GM23338 (cell line): ENCODE results near the gene XIST. TPM values are rescaled to one million over a fixed set of nuclear protein-coding genes. Genes with fewer than 3 reads are reported as not detected.
"Not testable (repeated sequence)": the region's sequence is repeated elsewhere in the genome, so short reads cannot be mapped to it uniquely, and the experiment has no call there.

ENCODE experiments used
- ATAC-seq: fragments of 200-7000 bp; cut with Tn5 transposase; 3 replicates; pipeline ENCODE4 v1.9.1; 2020
- DNase-seq: peaks from one replicate; pipeline ENCODE4 v3.0.0-alpha.2; 2015; ENCODE audit warnings: low spot score
- H2AFZ ChIP-seq: fragments of 200-600 bp; sonication (generic); 2 replicates; pipeline ENCODE4 v1.8.0; 2016; ENCODE audit warnings: antibody characterized with exemption, mild to moderate bottlenecking, moderate library complexity
- H3F3A ChIP-seq: fragments of 200-600 bp; sonication (generic); replicated peaks from 2 replicates; pipeline ENCODE4 v1.8.0; 2017; ENCODE audit warnings: antibody characterized with exemption, mixed run types, low read depth
- H3K27ac ChIP-seq: fragments of 200-600 bp; sonication (generic); 2 replicates; pipeline ENCODE4 v1.6.1; 2016; ENCODE audit warnings: low read depth
- H3K27me3 ChIP-seq: fragments of 200-600 bp; sonication (generic); 2 replicates; pipeline ENCODE4 v1.8.0; 2016; ENCODE audit warnings: mild to moderate bottlenecking, mixed run types, moderate library complexity; ENCODE audit not compliant: insufficient read depth
- H3K36me3 ChIP-seq: fragments of 200-600 bp; sonication (generic); 2 replicates; pipeline ENCODE4 v1.8.0; 2016; ENCODE audit warnings: mild to moderate bottlenecking; ENCODE audit not compliant: insufficient read depth
- H3K4me1 ChIP-seq: fragments of 200-600 bp; sonication (generic); 2 replicates; pipeline ENCODE4 v1.8.0; 2016; ENCODE audit warnings: mild to moderate bottlenecking, moderate library complexity; ENCODE audit not compliant: insufficient read depth
- H3K4me2 ChIP-seq: fragments of 200-600 bp; sonication (generic); 2 replicates; pipeline ENCODE4 v1.7.1; 2017; ENCODE audit warnings: mixed run types
- H3K4me3 ChIP-seq: fragments of 200-600 bp; sonication (generic); 2 replicates; pipeline ENCODE4 v1.6.1; 2016; ENCODE audit warnings: mixed run types
- H3K79me2 ChIP-seq: fragments of 200-600 bp; sonication (generic); replicated peaks from 2 replicates; pipeline ENCODE4 v1.8.0; 2017; ENCODE audit warnings: mild to moderate bottlenecking; ENCODE audit not compliant: insufficient read depth
- H3K9me2 ChIP-seq: fragments of 200-600 bp; sonication (generic); 2 replicates; pipeline ENCODE4 v1.8.0; 2017; ENCODE audit not compliant: insufficient read depth
- H4K20me1 ChIP-seq: fragments of 200-600 bp; sonication (generic); replicated peaks from 2 replicates; pipeline ENCODE4 v1.8.0; 2017; ENCODE audit warnings: mild to moderate bottlenecking; ENCODE audit not compliant: insufficient read depth
- H3K27ac Mint-ChIP-seq: 2 replicates; pipeline ENCODE4 v1.8.0; 2020; ENCODE audit warnings: inconsistent platforms, mild to moderate bottlenecking, moderate library complexity, mixed read lengths
- H3K27me3 Mint-ChIP-seq: 3 replicates; pipeline ENCODE4 v1.8.0; 2022; ENCODE audit warnings: low read depth, mild to moderate bottlenecking, moderate library complexity, mixed read lengths, inconsistent platforms; ENCODE audit not compliant: insufficient read depth, poor library complexity
- H3K36me3 Mint-ChIP-seq: 3 replicates; pipeline ENCODE4 v1.8.0; 2021; ENCODE audit warnings: low read depth, mild to moderate bottlenecking, inconsistent platforms, moderate library complexity, mixed read lengths
- H3K4me1 Mint-ChIP-seq: 3 replicates; pipeline ENCODE4 v1.8.0; 2020; ENCODE audit warnings: mild to moderate bottlenecking, inconsistent platforms, mixed read lengths
- H3K4me3 Mint-ChIP-seq: 3 replicates; pipeline ENCODE4 v1.8.0; 2021; ENCODE audit warnings: moderate library complexity, mild to moderate bottlenecking, inconsistent platforms, mixed read lengths
- H3K9me3 Mint-ChIP-seq: 3 replicates; pipeline ENCODE4 v1.8.0; 2020; ENCODE audit warnings: moderate library complexity, mild to moderate bottlenecking, inconsistent platforms, mixed read lengths
- CREB1 ChIP-seq: fragments of 250-450 bp; sonication (Bioruptor Pico); IDR thresholded peaks from 2 replicates; pipeline ENCODE4 v1.5.0; 2020; ENCODE audit warnings: low read depth, mild to moderate bottlenecking, moderate library complexity
- ETS1 ChIP-seq: IDR thresholded peaks from 2 replicates; pipeline ENCODE4 v1.6.1; 2016; ENCODE audit warnings: antibody characterized with exemption
- JUNB ChIP-seq: IDR thresholded peaks from one replicate; pipeline ENCODE4 v1.6.1; 2016; ENCODE audit warnings: antibody characterized with exemption; ENCODE audit not compliant: unreplicated experiment
- NANOG ChIP-seq: IDR thresholded peaks from 2 replicates; pipeline ENCODE4 v1.6.1; 2016; ENCODE audit warnings: antibody characterized with exemption, borderline replicate concordance
- STAT1 ChIP-seq: IDR thresholded peaks from one replicate; pipeline ENCODE4 v1.6.1; 2016; ENCODE audit warnings: antibody characterized with exemption; ENCODE audit not compliant: unreplicated experiment
- ZNF114 ChIP-seq: fragments of 250-450 bp; sonication (Bioruptor Pico); IDR thresholded peaks from 2 replicates; pipeline ENCODE4 v1.5.0; 2020; ENCODE audit warnings: mild to moderate bottlenecking, moderate library complexity
- polyA plus RNA-seq: library from polyadenylated mRNA; unstranded; fragments of >200 nt; fragmentation: Nextera tagmentation; extraction: Ambion mirVana; gene quantifications from 2 replicates; pipeline ENCODE4 v1.2.1, GENCODE V29; 2016
- small RNA-seq: library from RNA; depleted of rRNA; stranded (forward); fragments of <200 nt; gene quantifications from one replicate; pipeline ENCODE3, GENCODE V24; 2014; ENCODE audit warnings: low replicate concordance
- total RNA-seq: library from RNA; depleted of rRNA; stranded (reverse); fragments of >200 nt; shearing (Covaris generic); gene quantifications from 2 replicates; pipeline ENCODE4 v1.2.3, GENCODE V29; 2014

XIST gene
- total and polyA plus RNA-seq, 2 experiments from 2014 or later, result 0.28 to 0.84 TPM

DNA sequence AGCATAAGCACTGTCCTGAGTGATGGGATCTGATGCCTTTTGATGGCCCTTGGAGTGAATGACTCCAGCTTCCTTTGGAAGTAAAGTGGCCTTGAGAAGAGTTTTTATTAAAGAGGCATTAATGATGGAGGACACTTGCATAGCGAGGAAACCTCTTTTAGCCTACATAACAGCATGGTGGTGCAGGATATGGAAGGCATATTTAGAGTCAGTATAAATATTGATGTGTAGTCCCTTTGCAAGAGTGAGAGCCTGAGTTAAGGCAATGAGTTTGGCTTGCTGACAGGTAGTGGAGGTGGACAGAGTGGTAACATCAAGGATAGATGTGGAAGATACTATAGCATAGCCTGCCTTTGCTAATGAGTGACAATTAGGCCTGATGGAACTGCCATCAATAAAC, 48.4 kb downstream of the XIST start:
- H3K4me3 Mint-ChIP-seq, H2AFZ ChIP-seq, H4K20me1 ChIP-seq, ATAC-seq, H3K9me2 ChIP-seq, H3K27ac ChIP-seq, H3K27me3 Mint-ChIP-seq, H3K79me2 ChIP-seq, H3K4me1 ChIP-seq, H3F3A ChIP-seq, H3K27me3 ChIP-seq, H3K4me3 ChIP-seq, H3K36me3 ChIP-seq, DNase-seq, H3K4me2 ChIP-seq, H3K27ac Mint-ChIP-seq: not testable (repeated sequence)
- Mint-ChIP-seq H3K4me1 (peaks cover 14% of the 10 kb centered on the region), H3K9me3 (peaks cover 12% of the 10 kb centered on the region), H3K36me3 (peaks cover 13% of the 10 kb centered on the region)

DNA sequence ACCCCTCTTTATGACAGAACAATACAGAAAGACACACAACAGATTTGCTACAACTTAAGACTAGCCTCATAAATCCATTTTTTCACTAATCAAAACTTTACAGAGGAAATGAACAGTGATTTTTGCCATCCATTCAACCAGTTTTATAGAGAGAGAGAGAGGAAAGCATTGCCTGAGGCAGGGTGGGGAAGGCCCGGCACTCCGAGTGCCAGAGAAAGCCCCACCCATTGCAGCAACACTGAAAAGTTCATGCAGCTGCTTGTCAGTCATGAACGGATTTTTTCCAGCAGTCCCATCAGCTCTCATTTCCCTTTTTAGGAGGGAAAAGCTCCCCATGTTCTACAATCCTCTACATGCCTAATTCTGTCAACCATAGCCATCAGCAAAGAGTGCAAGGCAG, 52.6 kb downstream of the XIST start:
- no peak overlapping the region for H3K4me3 ChIP-seq
- ATAC-seq, result no peak

GRCh38 chrX:73792511-73792910, 60.0 kb downstream of the XIST start:
- not testable (repeated sequence) for H3K27me3 Mint-ChIP-seq, H3K27ac Mint-ChIP-seq

More for the DNA sequence above, 52.6 kb downstream of the XIST start:
- TF ChIP-seq NANOG, result no peak
- TF ChIP-seq JUNB, result no peak
- no peak for TF ChIP-seq ZNF114
- H2AFZ ChIP-seq, result no peak overlapping the region
- peaks cover 6% of the 10 kb centered on the region; the same call in 1 of the 3 replicates for H3K4me1 Mint-ChIP-seq
- no peaks in the 10 kb centered on the region for H3K9me2 ChIP-seq
- no peak overlapping the region for H3K4me3 Mint-ChIP-seq
- no peaks in the 10 kb centered on the region for H3K79me2 ChIP-seq
- no peaks in the 10 kb centered on the region for H3K36me3 Mint-ChIP-seq
- no peak overlapping the region for H3K27ac Mint-ChIP-seq
- no peaks in the 10 kb centered on the region for H3F3A ChIP-seq
- no peaks in the 10 kb centered on the region for H3K36me3 ChIP-seq
- DNase-seq, result no peak
- H3K4me1 ChIP-seq, result no peaks in the 10 kb centered on the region
- no peak overlapping the region for H3K27ac ChIP-seq
- H3K27me3 Mint-ChIP-seq, result no peaks in the 10 kb centered on the region
- H3K9me3 Mint-ChIP-seq, result no peaks in the 10 kb centered on the region
- H3K4me2 ChIP-seq, result no peak overlapping the region
- H4K20me1 ChIP-seq, result no peaks in the 10 kb centered on the region
- H3K27me3 ChIP-seq, result no peaks in the 10 kb centered on the region

DNA sequence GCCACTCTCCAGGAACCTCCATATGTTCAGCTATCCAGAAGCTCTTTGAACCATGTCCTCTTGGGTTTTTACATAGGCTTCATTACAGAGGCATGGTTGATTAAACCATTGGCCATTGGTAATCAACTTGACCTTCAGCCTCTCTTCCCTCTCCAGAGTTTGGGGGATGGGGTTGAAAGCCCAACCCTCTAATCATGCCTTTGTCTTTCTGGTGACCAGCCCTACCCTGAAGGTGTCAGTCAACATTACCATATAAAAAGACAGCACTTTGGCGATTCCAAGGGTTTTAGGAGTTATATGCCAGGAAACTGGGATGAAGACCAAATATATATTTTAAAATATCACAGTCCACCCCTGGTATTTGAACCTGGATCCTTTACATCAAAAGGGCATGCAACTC, 67.0 kb downstream of the XIST start:
- no peaks in the 10 kb centered on the region for H3K79me2 ChIP-seq
- H3K27me3 ChIP-seq, result no peaks in the 10 kb centered on the region
- peaks cover 8% of the 10 kb centered on the region; the same call in 2 of the 3 replicates for H3K36me3 Mint-ChIP-seq
- no peak overlapping the region for H3K4me3 ChIP-seq
- H3K27ac Mint-ChIP-seq, result no peak overlapping the region
- H3F3A ChIP-seq, result no peaks in the 10 kb centered on the region
- H3K4me3 Mint-ChIP-seq, result no peak overlapping the region
- H4K20me1 ChIP-seq, result no peaks in the 10 kb centered on the region
- no peaks in the 10 kb centered on the region for H3K36me3 ChIP-seq
- no peak overlapping the region for H3K27ac ChIP-seq
- peaks cover 14% of the 10 kb centered on the region for H3K4me1 Mint-ChIP-seq
- H3K9me2 ChIP-seq, result no peaks in the 10 kb centered on the region
- H3K4me1 ChIP-seq, result peaks cover 14% of the 10 kb centered on the region; the same call in 1 of the 2 replicates
- DNase-seq (peak; percentile 30), ATAC-seq (peak; percentile 66)
- H3K4me2 ChIP-seq, result no peak overlapping the region
- TF ChIP-seq NANOG, result no peak
- no peak for TF ChIP-seq STAT1
- TF ChIP-seq ETS1, result no peak
- no peak for TF ChIP-seq JUNB
- no peak for TF ChIP-seq CREB1 (CRISPR knock-in tag)
- H3K9me3 Mint-ChIP-seq, result peaks cover 9% of the 10 kb centered on the region; the same call in 2 of the 3 replicates
- H2AFZ ChIP-seq, result no peak overlapping the region
- H3K27me3 Mint-ChIP-seq, result peaks cover 1% of the 10 kb centered on the region

More at GRCh38 chrX:73792511-73792910, 60.0 kb downstream of the XIST start:
- not testable (repeated sequence) for DNase-seq, H3K36me3 Mint-ChIP-seq, H2AFZ ChIP-seq, H3K27ac ChIP-seq, H3K4me3 Mint-ChIP-seq, H3K27me3 ChIP-seq, H3K79me2 ChIP-seq, H3K4me2 ChIP-seq, H3K4me3 ChIP-seq, H3K4me1 ChIP-seq, H3F3A ChIP-seq, H3K4me1 Mint-ChIP-seq, H3K36me3 ChIP-seq, H3K9me2 ChIP-seq, H3K9me3 Mint-ChIP-seq, H4K20me1 ChIP-seq, ATAC-seq

Small RNA genes within 50 kb of the gene (small RNA-seq; reads per million reads assigned to genes)
- not detected for gene RF01880
